WERI-Rb-1 (cell line): ENCODE data around the gene TMEM163.

Experiments used
- DNase-seq: peaks from one replicate; pipeline ENCODE4 v3.0.0-alpha.2; 2020
- H3K27ac ChIP-seq: fragments of 250-450 bp; sonication (Bioruptor Pico); 2 replicates; pipeline ENCODE4 v1.5.1; 2020; ENCODE audit warnings: mild to moderate bottlenecking, moderate library complexity
- H3K27me3 ChIP-seq: fragments of 250-450 bp; sonication (Bioruptor Pico); 2 replicates; pipeline ENCODE4 v1.5.1; 2021; ENCODE audit warnings: mild to moderate bottlenecking, low read depth, moderate library complexity; ENCODE audit not compliant: insufficient read depth, severe bottlenecking
- H3K36me3 ChIP-seq: fragments of 250-450 bp; sonication (Bioruptor Pico); 2 replicates; pipeline ENCODE4 v1.5.1; 2020; ENCODE audit warnings: mild to moderate bottlenecking, moderate library complexity
- H3K4me3 ChIP-seq: 2 replicates; pipeline ENCODE4 v1.5.1; 2011; ENCODE audit warnings: low read depth, mild to moderate bottlenecking, control low read depth, low read length
- H3K9me3 ChIP-seq: fragments of 250-450 bp; sonication (Bioruptor Pico); 2 replicates; pipeline ENCODE4 v1.5.1; 2021; ENCODE audit warnings: mild to moderate bottlenecking, moderate library complexity; ENCODE audit not compliant: severe bottlenecking
- CTCF ChIP-seq: IDR thresholded peaks from 2 replicates; pipeline ENCODE4 v1.5.1; 2011; ENCODE audit warnings: low read depth, mild to moderate bottlenecking, control low read depth, inconsistent platforms, low read length

Gene TMEM163

GRCh38 chr2:134575888-134576287 is 142.9 kb downstream of the TMEM163 start:
- Histone ChIP-seq H3K27ac (no peak overlapping the region), H3K4me3 (no peak overlapping the region), H3K9me3 (no peaks in the 10 kb centered on the region), H3K36me3 (no peaks in the 10 kb centered on the region), H3K27me3 (no peaks in the 10 kb centered on the region)
- DNase-seq, result no peak
- no peak for TF ChIP-seq CTCF

GRCh38 chr2:134574611-134575330 is 144.0 kb downstream of the TMEM163 start:
- Histone ChIP-seq H3K9me3 (no peaks in the 10 kb centered on the region), H3K4me3 (no peak overlapping the region), H3K36me3 (no peaks in the 10 kb centered on the region), H3K27me3 (no peaks in the 10 kb centered on the region), H3K27ac (no peak overlapping the region)
- no peak for TF ChIP-seq CTCF
- peak; percentile 10 for DNase-seq

GRCh38 chr2:134573724-134574123 is 145.1 kb downstream of the TMEM163 start:
- Histone ChIP-seq H3K27ac (no peak overlapping the region), H3K27me3 (no peaks in the 10 kb centered on the region), H3K36me3 (no peaks in the 10 kb centered on the region), H3K9me3 (no peaks in the 10 kb centered on the region), H3K4me3 (no peak overlapping the region)
- DNase-seq, result no peak
- no peak for TF ChIP-seq CTCF

GRCh38 chr2:134573085-134573370 is 145.8 kb downstream of the TMEM163 start:
- no peaks in the 10 kb centered on the region for H3K27me3 ChIP-seq
- no peak for TF ChIP-seq CTCF
- H3K27ac ChIP-seq, result no peak overlapping the region
- no peaks in the 10 kb centered on the region for H3K9me3 ChIP-seq
- no peak overlapping the region for H3K4me3 ChIP-seq
- H3K36me3 ChIP-seq, result no peaks in the 10 kb centered on the region
- no peak for DNase-seq

- Histone ChIP-seq H3K27ac (no peak overlapping the region), H3K9me3 (no peaks in the 10 kb centered on the region), H3K27me3 (no peaks in the 10 kb centered on the region), H3K4me3 (no peak overlapping the region), H3K36me3 (no peaks in the 10 kb centered on the region)
- no peak for DNase-seq
- no peak for TF ChIP-seq CTCF
These were observed 146.3 kb downstream of the TMEM163 start for GRCh38 chr2:134572314-134573084.
